H1 (cell line): ENCODE results near the gene RTF1. TPM values are rescaled to one million over a fixed set of nuclear protein-coding genes. Genes with fewer than 3 reads are reported as not detected.

Experiments
- ATF3 ChIP-seq: IDR thresholded peaks from 2 replicates; pipeline ENCODE4 v1.6.1; 2011; ENCODE audit warnings: low read depth, mild to moderate bottlenecking, low read length; ENCODE audit not compliant: insufficient read depth
- CHD1 ChIP-seq: IDR thresholded peaks from 2 replicates; pipeline ENCODE4 v1.6.1; 2012; ENCODE audit warnings: low read depth, low read length, improper control_type of control experiment
- CHD2 ChIP-seq: IDR thresholded peaks from 2 replicates; pipeline ENCODE4 v1.6.1; 2012; ENCODE audit warnings: low read length, improper control_type of control experiment
- CTBP2 ChIP-seq: IDR thresholded peaks from 2 replicates; pipeline ENCODE4 v1.7.0; 2011; ENCODE audit warnings: borderline replicate concordance, mild to moderate bottlenecking, moderate library complexity, mixed read lengths, low read length; ENCODE audit not compliant: insufficient read depth, insufficient read length
- CTCF ChIP-seq, 3 experiments: IDR thresholded peaks; 1 replicate in 2 of 3; 2 replicates in 1 of 3; pipeline versions ENCODE4 v1.5.1 to v1.6.1; 2011; ENCODE audit warnings: low read length in 3 of 3, mild to moderate bottlenecking in 3 of 3, inconsistent platforms in 2 of 3, low read depth in 1 of 3, moderate library complexity in 1 of 3; ENCODE audit not compliant: insufficient read depth in 1 of 3; ENCODE audit errors: control extremely low read depth in 1 of 3
- EGR1 ChIP-seq: IDR thresholded peaks from 2 replicates; pipeline ENCODE4 v1.6.1; 2011; ENCODE audit warnings: low read depth, low read length, borderline replicate concordance
- JUN ChIP-seq: IDR thresholded peaks from 2 replicates; pipeline ENCODE4 v1.6.1; 2011; ENCODE audit warnings: low read depth, mild to moderate bottlenecking, improper control_type of control experiment, low read length
- JUND ChIP-seq: IDR thresholded peaks from 2 replicates; pipeline ENCODE4 v1.6.1; 2011; ENCODE audit warnings: mild to moderate bottlenecking, improper control_type of control experiment, low read length
- KDM1A ChIP-seq: fragments of 200-600, 300-600 bp; sonication (generic); IDR thresholded peaks from 2 replicates; pipeline ENCODE4 v1.7.1; 2016; ENCODE audit warnings: mild to moderate bottlenecking, low read length, borderline replicate concordance
- KDM4A ChIP-seq: IDR thresholded peaks from one replicate; pipeline ENCODE4 v1.7.1; 2012; ENCODE audit warnings: low read depth, mild to moderate bottlenecking, moderate library complexity, low read length, inconsistent platforms; ENCODE audit not compliant: severe bottlenecking
- MAX ChIP-seq: IDR thresholded peaks from 2 replicates; pipeline ENCODE4 v1.6.1; 2012; ENCODE audit warnings: inconsistent platforms
- POLR2A ChIP-seq, 2 experiments: IDR thresholded peaks; 1 replicate in 1 of 2; 2 replicates in 1 of 2; pipeline ENCODE4 v1.6.1; 2011; ENCODE audit warnings: low read depth in 2 of 2, low read length in 2 of 2, mild to moderate bottlenecking in 2 of 2; ENCODE audit errors: control extremely low read depth in 1 of 2
- POU5F1 ChIP-seq: IDR thresholded peaks from 2 replicates; pipeline ENCODE4 v1.6.1; 2011; ENCODE audit warnings: low read depth, mild to moderate bottlenecking, low read length, moderate library complexity
- RFX5 ChIP-seq: IDR thresholded peaks from 2 replicates; pipeline ENCODE4 v1.6.1; 2011; ENCODE audit warnings: low read depth, low read length, improper control_type of control experiment, borderline replicate concordance
- RNF2 ChIP-seq: fragments of 200-900, 300-1000 bp; sonication (generic); IDR thresholded peaks from 2 replicates; pipeline ENCODE4 v1.7.1; 2016; ENCODE audit warnings: borderline replicate concordance, low read depth, mild to moderate bottlenecking, antibody characterized with exemption, low read length; ENCODE audit not compliant: poor library complexity, severe bottlenecking; ENCODE audit errors: missing control alignments
- SIN3A ChIP-seq, 2 experiments: IDR thresholded peaks in 1 of 2; conservative IDR thresholded peaks in 1 of 2; 2 replicates each; pipeline ENCODE4 v1.6.1; 2011 to 2012; ENCODE audit warnings: low read length in 2 of 2, improper control_type of control experiment in 1 of 2, low read depth in 1 of 2, mild to moderate bottlenecking in 1 of 2
- SUZ12 ChIP-seq: fragments of 200-600 bp; sonication (generic); IDR thresholded peaks from 2 replicates; pipeline ENCODE4 v1.6.1; 2012; ENCODE audit warnings: mild to moderate bottlenecking, inconsistent platforms, low read length, moderate library complexity, mixed read lengths
- TBP ChIP-seq: IDR thresholded peaks from 2 replicates; pipeline ENCODE4 v1.6.1; 2011; ENCODE audit warnings: low read depth, low read length, improper control_type of control experiment
- TEAD4 ChIP-seq: IDR thresholded peaks from 2 replicates; pipeline ENCODE4 v1.6.1; 2012; ENCODE audit warnings: low read depth, low read length, inconsistent platforms, mixed read lengths
- YY1 ChIP-seq: IDR thresholded peaks from 2 replicates; pipeline ENCODE4 v1.6.1; 2011; ENCODE audit warnings: low read depth, mild to moderate bottlenecking, low read length
- polyA plus RNA-seq, 7 experiments: library from polyadenylated mRNA; depleted of rRNA in 3 of 7; stranded (reverse) in 5 of 7; unstranded in 2 of 7; fragments of >200 nt in 5 of 7; fragments of 200-250 nt in 2 of 7; gene quantifications; 1 replicate in 5 of 7; 2 replicates in 1 of 7; 4 replicates in 1 of 7; pipeline versions ENCODE4 v1.2.1 to v1.2.3, GENCODE V29; 2011 to 2013; ENCODE audit warnings: missing spikeins in 2 of 7, mixed read lengths in 2 of 7
- total RNA-seq: library from RNA; stranded (reverse); fragmentation: NEBNext Ultra II Directional; extraction: Animal tissue kit (Norgen Biotek cat#: 25700); gene quantifications from 2 replicates; pipeline ENCODE4 v1.2.1, GENCODE V29; 2021

Gene RTF1
- total and polyA plus RNA-seq, 2 of the 8 experiments (the other 6 are each of a cell fraction or from before 2014, with no cell fraction given) = 22.6 to 47.7 TPM

GRCh38 chr15:41494922-41495735 lies 78.2 kb downstream of the RTF1 start (continued):
- TF ChIP-seq ATF3 = no peak
- TF ChIP-seq JUN = no peak
- no peak for TF ChIP-seq EGR1
- no peak for TF ChIP-seq POU5F1
- no peak for TF ChIP-seq POLR2A (IDR thresholded peaks at IDR 0.05; ENCODE audit: control extremely low read depth in 1 of 2, low read depth in 2 of 2, low read length in 2 of 2)
- no peak for TF ChIP-seq SIN3A (conservative IDR thresholded peaks at IDR 0.05 in 1 of 2, IDR thresholded peaks at IDR 0.05 in 1 of 2; ENCODE audit: low read depth in 1 of 2, low read length in 2 of 2)
- TF ChIP-seq JUND = no peak
- no peak for TF ChIP-seq CTBP2
- TF ChIP-seq TEAD4 = no peak
- TF ChIP-seq CHD2 = no peak
- TF ChIP-seq RFX5 = no peak
- TF ChIP-seq KDM4A = no peak
- TF ChIP-seq MAX = no peak
- TF ChIP-seq RNF2 = peak; percentile 28
- no peak for TF ChIP-seq YY1
- no peak for TF ChIP-seq CHD1
- peak; percentile 93 for TF ChIP-seq SUZ12
- no peak for TF ChIP-seq CTCF (IDR thresholded peaks at IDR 0.05; ENCODE audit: control extremely low read depth in 1 of 3, insufficient read depth in 1 of 3, low read depth in 1 of 3, low read length in 3 of 3)
- no peak for TF ChIP-seq KDM1A
- TF ChIP-seq TBP = no peak
